ENCODE results near the gene ASNSD1. TPM values are rescaled to one million over a fixed set of nuclear protein-coding genes. Genes with fewer than 3 reads are reported as not detected.

Gene ASNSD1
- 34.4 and 37.7 TPM in 2 replicates for total RNA-seq (2014; rRNA removed; shearing (Covaris generic))

GRCh38 chr2:189661148-189661956, at the start of gene ASNSD1:
Gene ASNSD1, plus strand, starts transcription at chr2:189661459. Its CDS starts 4,674 bp downstream, at chr2:189666133.

GRCh38 chr2:189674374-189675112, 13.3 kb downstream of the ASNSD1 start, which contains the start of gene ANKAR:
Gene ANKAR, plus strand, starts transcription at chr2:189674670. Its CDS starts 1,821 bp downstream, at chr2:189676491.

Other genes with a start within 250 kb of the ASNSD1 start
- gene WDR75, start 220.0 kb upstream of the ASNSD1 start, total RNA-seq (2014; rRNA removed; shearing (Covaris generic)), result 43.7 and 60.4 TPM in 2 replicates
- 0.42 TPM in 1 of 2 replicates, not detected in the other for gene SLC40A1, start 80.7 kb upstream of the ASNSD1 start, total RNA-seq (2014; rRNA removed; shearing (Covaris generic))
- gene ANKAR, start 13.2 kb downstream of the ASNSD1 start, total RNA-seq (2014; rRNA removed; shearing (Covaris generic)), result 1.1 and 3.6 TPM in 2 replicates
- gene OSGEPL1, start 101.3 kb downstream of the ASNSD1 start, total RNA-seq (2014; rRNA removed; shearing (Covaris generic)), result 9.1 and 11.1 TPM in 2 replicates
- gene ORMDL1, start 122.9 kb downstream of the ASNSD1 start, total RNA-seq (2014; rRNA removed; shearing (Covaris generic)), result 35.8 and 36.4 TPM in 2 replicates
- gene PMS1, start 123.0 kb downstream of the ASNSD1 start, total RNA-seq (2014; rRNA removed; shearing (Covaris generic)), result 9.5 and 15.5 TPM in 2 replicates

Data from A375 (cell line).